Measurements from ENCODE around the gene CLN6. TPM values are rescaled to one million over a fixed set of nuclear protein-coding genes. Genes with fewer than 3 reads are reported as not detected.

CLN6 gene
- total and polyA plus RNA-seq, 2 experiments from 2014 or later, result 10.7 to 18.7 TPM

DNA sequence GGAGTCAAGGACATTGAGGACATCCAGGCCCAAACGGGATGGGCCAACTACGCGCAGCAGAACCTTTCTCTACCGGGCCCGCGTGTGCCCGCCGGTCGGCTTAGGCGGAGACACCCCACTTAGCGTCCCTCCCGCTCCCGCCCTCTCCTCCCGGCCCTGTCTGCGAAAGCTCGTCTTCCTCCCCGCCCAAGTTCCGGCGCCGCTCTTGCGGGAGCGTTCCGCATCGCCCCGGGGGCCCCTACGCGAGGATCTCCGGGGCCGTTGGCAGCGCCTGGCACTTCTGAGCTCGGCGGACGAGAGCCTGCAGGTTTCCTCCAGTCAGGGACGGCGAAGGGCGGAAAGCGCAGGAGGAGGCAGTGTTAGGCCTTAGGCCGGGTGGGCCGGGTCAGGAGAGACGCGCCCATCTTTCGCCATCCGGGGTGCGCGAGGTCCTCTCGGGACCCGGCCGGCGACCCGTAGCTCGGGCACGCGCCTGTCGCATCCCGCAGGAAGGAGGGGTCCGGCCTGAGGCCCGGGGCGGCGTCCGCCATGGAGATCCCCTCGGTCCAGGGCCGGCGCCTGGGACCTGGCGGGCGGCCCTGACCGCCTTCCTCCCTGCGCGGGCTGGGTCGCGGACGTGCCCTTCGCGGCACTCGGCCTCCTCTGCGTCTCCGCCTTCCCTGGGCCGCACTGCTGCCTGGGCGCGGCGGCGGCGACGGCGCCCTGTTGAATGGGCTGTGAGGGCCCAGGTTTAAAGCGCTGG is 48.2 kb upstream of the CLN6 start, which contains the start of gene FEM1B:
Gene FEM1B, plus strand, starts transcription at position 143 of the 742 bp plus-strand sequence. CDS start 673 bp downstream, outside the sequence.
- peaks cover 35% of the 10 kb centered on the region for H3K4me1 ChIP-seq (ENCODE audit: insufficient read depth)
- H3K9me3 ChIP-seq (ENCODE audit: low read depth), result no peaks in the 10 kb centered on the region
- peaks cover 49% of the 10 kb centered on the region for H3K79me2 ChIP-seq
- TF ChIP-seq, protein P1, sequence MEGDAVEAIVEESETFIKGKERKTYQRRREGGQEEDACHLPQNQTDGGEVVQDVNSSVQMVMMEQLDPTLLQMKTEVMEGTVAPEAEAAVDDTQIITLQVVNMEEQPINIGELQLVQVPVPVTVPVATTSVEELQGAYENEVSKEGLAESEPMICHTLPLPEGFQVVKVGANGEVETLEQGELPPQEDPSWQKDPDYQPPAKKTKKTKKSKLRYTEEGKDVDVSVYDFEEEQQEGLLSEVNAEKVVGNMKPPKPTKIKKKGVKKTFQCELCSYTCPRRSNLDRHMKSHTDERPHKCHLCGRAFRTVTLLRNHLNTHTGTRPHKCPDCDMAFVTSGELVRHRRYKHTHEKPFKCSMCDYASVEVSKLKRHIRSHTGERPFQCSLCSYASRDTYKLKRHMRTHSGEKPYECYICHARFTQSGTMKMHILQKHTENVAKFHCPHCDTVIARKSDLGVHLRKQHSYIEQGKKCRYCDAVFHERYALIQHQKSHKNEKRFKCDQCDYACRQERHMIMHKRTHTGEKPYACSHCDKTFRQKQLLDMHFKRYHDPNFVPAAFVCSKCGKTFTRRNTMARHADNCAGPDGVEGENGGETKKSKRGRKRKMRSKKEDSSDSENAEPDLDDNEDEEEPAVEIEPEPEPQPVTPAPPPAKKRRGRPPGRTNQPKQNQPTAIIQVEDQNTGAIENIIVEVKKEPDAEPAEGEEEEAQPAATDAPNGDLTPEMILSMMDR (IDR thresholded peaks at IDR 0.05; ENCODE audit: poor library complexity), result no peak
- TF ChIP-seq EZH2 (IDR thresholded peaks at IDR 0.05; ENCODE audit: borderline replicate concordance) (no peak), EZH2phosphoT487 (IDR thresholded peaks at IDR 0.05; ENCODE audit: low read depth, severe bottlenecking, unreplicated experiment) (no peak)
- H3K9me2 ChIP-seq (replicated peaks; ENCODE audit: insufficient read depth), result no peaks in the 10 kb centered on the region
- no peaks in the 10 kb centered on the region for H3K36me3 ChIP-seq (replicated peaks; ENCODE audit: insufficient read depth, low read depth)
- peak within 1 kb of the TSS; percentile 73 for H3K4me2 ChIP-seq
- H3K4me3 ChIP-seq, result peak within 1 kb of the TSS; percentile 80
- peak within 1 kb of the TSS; percentile 93 for H2AFZ ChIP-seq
- 1% methylated on average over 83 of the region's 85 CpGs for WGBS (ENCODE audit: low lambda C conversion rate, missing lambda C conversion rate)
- H3K27ac ChIP-seq, result peak within 1 kb of the TSS; percentile 100
- no peaks in the 10 kb centered on the region for H3K27me3 ChIP-seq
- H4K20me1 ChIP-seq (ENCODE audit: insufficient read depth, poor library complexity, severe bottlenecking), result peaks cover 33% of the 10 kb centered on the region
- DNase-seq (ENCODE audit: low spot score), result peak; percentile 95

DNA sequence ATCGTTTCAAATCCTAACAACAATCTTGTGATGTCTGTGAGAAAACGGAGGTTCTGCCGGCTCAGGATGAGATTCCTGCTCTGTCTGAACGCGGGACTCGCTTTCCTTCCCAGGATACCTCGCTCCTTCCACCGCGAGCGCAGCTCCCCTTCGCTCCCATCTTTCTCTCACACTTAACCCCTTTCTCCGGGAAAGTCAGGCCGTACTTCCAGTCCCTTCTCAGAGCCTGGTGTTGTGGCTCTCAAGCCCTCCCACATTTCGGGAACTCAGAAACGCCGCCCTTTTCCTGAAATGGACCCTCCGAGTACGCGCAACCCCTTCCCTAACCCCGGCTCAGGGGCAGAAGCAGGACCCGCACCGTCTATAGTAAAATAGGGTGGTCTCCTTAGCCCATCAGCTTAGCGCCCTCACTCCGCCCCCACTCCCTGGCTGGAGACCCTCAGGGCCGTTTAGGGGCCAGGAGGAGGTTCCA is 47.6 kb upstream of the CLN6 start:
- no peak for TF ChIP-seq EZH2 (IDR thresholded peaks at IDR 0.05; ENCODE audit: borderline replicate concordance)
- TF ChIP-seq, protein P1 (IDR thresholded peaks at IDR 0.05; ENCODE audit: poor library complexity), result no peak
- Histone ChIP-seq H3K79me2 (peaks cover 43% of the 10 kb centered on the region), H3K27ac (peak overlapping the region; percentile 100), H4K20me1 (ENCODE audit: insufficient read depth, poor library complexity, severe bottlenecking) (peaks cover 28% of the 10 kb centered on the region), H3K27me3 (no peaks in the 10 kb centered on the region), H3K9me3 (ENCODE audit: low read depth) (no peaks in the 10 kb centered on the region), H3K4me1 (ENCODE audit: insufficient read depth) (peaks cover 40% of the 10 kb centered on the region), H3K9me2 (replicated peaks; ENCODE audit: insufficient read depth) (no peaks in the 10 kb centered on the region), H2AFZ (peak overlapping the region; percentile 93), H3K4me2 (peak overlapping the region; percentile 73), H3K4me3 (peak overlapping the region; percentile 80), H3K36me3 (replicated peaks; ENCODE audit: insufficient read depth, low read depth) (no peaks in the 10 kb centered on the region)
- WGBS (ENCODE audit: low lambda C conversion rate, missing lambda C conversion rate), result 3% methylated on average over 25 of the region's 25 CpGs
- DNase-seq (ENCODE audit: low spot score), result peak; percentile 70

DNA sequence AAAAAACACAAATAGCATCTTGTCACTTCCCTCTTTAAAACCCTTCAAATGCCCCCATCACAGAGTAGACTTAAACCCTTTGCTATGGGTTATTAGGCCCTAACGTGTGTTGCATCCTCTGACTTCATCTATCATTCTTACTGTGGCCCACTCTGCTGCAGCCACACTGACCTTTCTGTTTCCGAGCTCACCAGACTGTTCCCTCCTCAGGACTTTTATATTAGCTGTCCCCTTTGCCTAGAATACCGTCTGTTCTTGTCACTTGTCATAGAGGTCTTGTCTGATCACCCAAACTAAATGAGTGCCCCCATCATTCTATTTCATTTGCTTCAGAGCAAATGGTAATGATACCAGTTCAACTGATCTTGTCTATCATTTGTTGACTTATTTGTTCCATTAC is 47.1 kb upstream of the CLN6 start:
- H3K27ac ChIP-seq, result peak overlapping the region; percentile 100
- H3K9me2 ChIP-seq (replicated peaks; ENCODE audit: insufficient read depth), result no peaks in the 10 kb centered on the region
- no peak for TF ChIP-seq EZH2phosphoT487 (IDR thresholded peaks at IDR 0.05; ENCODE audit: low read depth, severe bottlenecking, unreplicated experiment)
- TF ChIP-seq EZH2 (IDR thresholded peaks at IDR 0.05; ENCODE audit: borderline replicate concordance), result no peak
- TF ChIP-seq, protein P1 (IDR thresholded peaks at IDR 0.05; ENCODE audit: poor library complexity), result no peak
- peak overlapping the region; percentile 73 for H3K4me2 ChIP-seq
- H3K9me3 ChIP-seq (ENCODE audit: low read depth), result no peaks in the 10 kb centered on the region
- H4K20me1 ChIP-seq (ENCODE audit: insufficient read depth, poor library complexity, severe bottlenecking), result peaks cover 24% of the 10 kb centered on the region
- H3K4me3 ChIP-seq, result peak overlapping the region; percentile 80
- peak overlapping the region; percentile 93 for H2AFZ ChIP-seq
- 44% methylated on average over 3 of the region's 3 CpGs for WGBS (ENCODE audit: low lambda C conversion rate, missing lambda C conversion rate)
- H3K4me1 ChIP-seq (ENCODE audit: insufficient read depth), result peaks cover 39% of the 10 kb centered on the region
- H3K79me2 ChIP-seq, result peaks cover 38% of the 10 kb centered on the region
- no peak for DNase-seq (ENCODE audit: low spot score)
- no peaks in the 10 kb centered on the region for H3K36me3 ChIP-seq (replicated peaks; ENCODE audit: insufficient read depth, low read depth)
- no peaks in the 10 kb centered on the region for H3K27me3 ChIP-seq
